HG02588 (cell line): ENCODE data around the gene DR1.
A peak's percentile ranks its signal among the peaks of the same experiment; 100 is the strongest.
"Not testable (repeated sequence)": the region's sequence is repeated elsewhere in the genome, so short reads cannot be mapped to it uniquely, and the experiment has no call there.

Experiments
- ATAC-seq: cut with Tn5 transposase; IDR thresholded peaks from one replicate; pipeline ENCODE4 v1.9.1; 2021; ENCODE audit warnings: mild to moderate bottlenecking, moderate library complexity; ENCODE audit not compliant: unreplicated experiment

DR1 gene

GRCh38 chr1:93339171-93339697 is 6.5 kb upstream of the DR1 start:
- no peak for ATAC-seq

DNA sequence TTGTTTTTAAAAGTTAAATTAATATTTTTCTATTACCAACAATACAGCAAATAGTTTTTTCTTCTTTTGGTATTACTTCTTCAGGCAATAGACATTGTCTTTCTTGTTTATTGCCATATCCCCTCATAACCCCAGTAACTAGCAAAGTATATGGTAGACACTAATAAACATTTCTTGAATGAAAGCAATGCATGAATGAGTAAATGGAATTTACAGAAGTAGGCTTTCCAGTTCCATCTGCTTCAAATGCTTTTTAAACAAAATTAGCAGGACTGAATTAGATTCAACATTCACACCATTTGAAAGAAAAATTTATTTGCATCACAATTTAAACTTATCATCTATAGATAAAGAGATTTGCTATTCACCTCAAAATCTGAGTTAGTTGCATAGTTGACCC is 5.6 kb upstream of the DR1 start:
- ATAC-seq: no peak

GRCh38 chr1:93344484-93344883 is 1.2 kb upstream of the DR1 start:
- no peak for ATAC-seq

DNA sequence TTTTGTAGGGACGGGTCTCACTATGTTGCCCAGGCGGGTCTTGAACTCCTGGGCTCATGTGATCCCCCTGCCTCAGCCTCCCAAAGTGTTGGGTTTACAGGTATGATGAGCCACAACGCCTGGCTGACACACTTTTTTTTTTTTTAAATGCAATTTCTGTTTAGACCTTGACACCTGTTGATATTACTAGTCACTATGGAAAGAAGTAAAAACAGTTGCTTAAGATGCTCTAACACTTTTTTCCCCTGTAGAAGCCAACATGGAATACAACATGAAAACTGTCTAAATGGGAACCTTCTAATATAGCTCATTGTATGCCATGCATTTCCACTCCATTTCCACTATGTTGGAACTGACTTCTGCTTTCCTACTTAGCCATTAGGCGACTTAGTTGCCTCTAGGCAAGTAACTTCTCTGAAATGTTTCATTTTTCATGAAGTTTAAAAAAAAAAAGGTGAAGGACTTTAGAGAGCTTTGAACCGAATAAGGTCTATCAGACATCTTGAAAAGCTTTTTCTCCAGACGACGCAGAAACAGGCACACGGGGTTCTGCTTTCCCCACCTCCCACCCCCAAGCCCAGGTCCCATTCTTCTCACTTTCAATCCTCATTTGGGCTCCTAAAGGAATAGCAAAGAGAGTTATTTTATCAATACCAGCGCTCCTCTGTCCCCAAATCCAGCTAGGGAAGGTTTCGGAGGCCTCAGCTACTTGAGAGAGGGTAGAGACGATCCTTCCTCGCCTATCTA is 648 bp upstream of the DR1 start:
- peak; percentile 1 for ATAC-seq

- peak; percentile 28 for ATAC-seq
These were observed 800 bp downstream of the DR1 start for GRCh38 chr1:93346421-93346993.

GRCh38 chr1:93347334-93347899 is 1.7 kb downstream of the DR1 start:
- no peak for ATAC-seq

GRCh38 chr1:93348104-93348728 is 2.5 kb downstream of the DR1 start:
- ATAC-seq: no peak

DNA sequence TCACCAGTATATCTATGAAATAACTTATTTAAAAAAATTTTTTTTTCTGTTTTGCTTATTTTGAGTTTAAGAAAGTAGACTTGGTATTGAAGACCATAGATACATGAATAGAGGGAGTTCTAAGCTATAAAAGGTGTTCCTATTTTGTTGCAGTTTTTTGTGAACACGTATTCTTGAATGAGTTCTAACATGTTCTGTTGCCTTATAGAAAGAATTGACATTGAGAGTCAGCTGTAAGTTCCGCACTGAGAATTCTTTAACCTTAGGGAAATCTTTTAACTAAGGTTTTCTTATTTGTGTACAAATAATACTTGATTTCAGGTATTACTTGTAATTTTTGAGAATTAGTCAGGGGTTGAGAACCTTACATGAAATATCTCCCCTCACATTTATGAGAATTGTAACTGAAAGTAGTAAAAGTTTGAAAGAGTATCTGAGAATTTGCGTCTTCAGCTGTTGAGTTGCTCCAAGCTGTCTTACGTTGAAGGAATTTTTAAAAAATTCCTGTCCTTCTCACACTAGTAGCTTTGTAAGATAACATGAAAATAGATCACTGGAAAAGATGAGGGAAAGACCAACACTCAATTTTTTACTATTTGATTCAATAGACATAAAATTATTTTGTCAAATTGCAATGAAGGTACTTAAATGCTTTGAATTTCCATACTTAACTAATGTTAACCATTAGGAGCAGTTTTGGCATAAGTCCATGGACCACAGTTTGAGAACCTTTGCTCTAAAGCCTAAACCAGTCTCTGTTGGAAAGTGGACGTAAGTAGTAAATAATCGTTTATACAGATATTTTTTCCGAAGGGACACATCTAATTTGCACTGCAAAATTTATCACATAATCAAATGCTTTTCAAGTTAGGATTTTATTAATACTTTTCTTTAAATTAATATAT is 3.8 kb downstream of the DR1 start:
- no peak for ATAC-seq

DNA sequence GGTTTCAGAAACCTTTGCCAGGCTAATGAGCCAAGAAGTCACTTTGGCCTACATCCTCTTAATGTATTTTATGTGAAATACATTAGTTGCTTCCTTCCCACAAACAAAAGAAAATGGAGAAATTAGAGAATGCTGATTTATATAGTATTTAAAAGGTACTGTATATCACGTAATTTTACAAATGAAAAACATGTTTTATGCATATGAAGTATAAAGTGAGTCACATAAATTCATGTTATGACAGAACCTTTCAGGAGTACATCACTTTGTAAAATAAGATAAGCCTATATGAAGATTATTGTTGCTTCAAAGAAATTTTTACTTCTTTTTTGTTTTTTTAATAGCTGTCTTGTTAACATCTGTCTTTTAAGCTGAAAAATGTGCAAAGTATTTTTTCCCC is 4.6 kb downstream of the DR1 start:
- no peak for ATAC-seq

DNA sequence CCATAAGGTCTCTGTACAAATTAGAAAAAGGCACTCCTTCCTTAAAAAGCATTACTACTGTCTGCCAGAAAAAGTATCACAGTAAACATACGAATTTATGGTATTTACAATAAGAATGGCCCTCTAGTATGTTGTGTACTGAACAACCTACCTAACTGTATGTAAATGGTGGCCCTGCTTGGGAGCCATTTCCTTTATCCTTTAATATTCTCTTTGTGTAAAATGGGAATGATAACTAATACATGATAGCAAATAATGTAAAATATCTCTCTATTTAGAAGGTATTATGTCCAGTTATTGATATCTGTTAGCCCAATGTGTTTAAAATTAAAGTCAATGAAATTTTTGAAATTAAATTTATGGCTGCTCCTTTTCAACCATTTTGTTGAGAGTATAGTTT is 5.2 kb downstream of the DR1 start:
- ATAC-seq: no peak

DNA sequence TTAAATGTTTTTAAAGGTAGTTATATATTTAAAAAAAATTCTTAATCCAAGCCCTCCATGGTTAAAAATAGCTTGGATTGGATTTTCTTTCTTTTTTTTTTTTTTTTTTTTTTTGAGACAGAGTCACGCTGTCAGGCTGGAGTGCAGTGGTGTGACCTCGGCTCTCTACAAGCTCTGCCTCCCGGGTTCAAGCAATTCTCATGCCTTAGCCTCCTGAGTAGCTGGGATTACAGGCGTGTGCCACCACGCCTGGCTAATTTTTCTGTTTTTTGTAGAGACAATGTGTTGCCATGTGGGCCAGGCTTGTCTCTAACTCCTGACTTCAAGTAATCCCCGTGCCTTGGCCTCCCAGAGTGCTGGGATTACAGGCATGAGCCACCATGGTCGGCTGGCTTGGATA is 5.6 kb downstream of the DR1 start:
- ATAC-seq: not testable (repeated sequence)

- no peak for ATAC-seq
These were observed 6.7 kb downstream of the DR1 start for GRCh38 chr1:93352376-93352775.

GRCh38 chr1:93353286-93353685 is 7.6 kb downstream of the DR1 start:
- ATAC-seq: no peak

- no peak for ATAC-seq
These were observed 9.0 kb downstream of the DR1 start for GRCh38 chr1:93354749-93355148.

DNA sequence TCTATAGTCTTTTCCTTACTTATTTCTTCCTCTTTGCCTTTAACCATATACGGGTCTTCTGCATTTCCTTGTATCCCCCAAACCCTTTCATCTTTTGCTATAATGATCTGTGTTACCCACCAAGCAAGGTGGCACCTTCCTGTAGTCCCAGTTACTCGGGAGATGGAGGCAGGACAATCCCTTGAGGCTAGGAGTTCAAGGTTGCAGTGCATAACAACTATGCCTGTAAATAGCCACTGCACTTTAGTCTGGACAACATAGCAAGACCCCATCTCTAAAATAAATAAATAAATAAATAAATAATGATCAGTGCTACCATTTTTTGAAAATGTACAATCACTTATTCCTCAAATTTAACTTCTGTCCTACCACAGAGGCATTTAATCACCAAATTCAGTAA is 11.5 kb downstream of the DR1 start:
- no peak for ATAC-seq

DNA sequence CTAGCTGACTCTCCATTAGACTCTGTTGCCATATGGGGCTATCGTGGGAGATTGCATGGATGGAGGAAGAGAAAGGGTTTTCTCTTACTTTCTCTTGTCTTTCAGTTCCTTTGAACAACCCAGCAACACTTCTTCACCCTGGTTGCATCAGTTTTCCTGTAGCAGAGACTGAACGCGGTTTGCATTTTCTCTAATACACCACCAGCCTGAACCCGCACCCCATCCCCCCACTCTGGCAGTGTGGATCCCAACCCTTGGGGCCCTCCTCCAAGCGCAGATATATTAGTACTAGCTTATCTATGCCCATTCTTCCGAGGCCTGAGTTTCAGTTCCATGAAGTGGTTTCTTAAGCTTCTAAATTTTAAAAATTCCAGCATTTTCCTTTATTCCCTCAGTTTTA is 12.6 kb downstream of the DR1 start:
- no peak for ATAC-seq

- ATAC-seq: no peak
These were observed 14.4 kb downstream of the DR1 start for GRCh38 chr1:93360111-93360510.

DNA sequence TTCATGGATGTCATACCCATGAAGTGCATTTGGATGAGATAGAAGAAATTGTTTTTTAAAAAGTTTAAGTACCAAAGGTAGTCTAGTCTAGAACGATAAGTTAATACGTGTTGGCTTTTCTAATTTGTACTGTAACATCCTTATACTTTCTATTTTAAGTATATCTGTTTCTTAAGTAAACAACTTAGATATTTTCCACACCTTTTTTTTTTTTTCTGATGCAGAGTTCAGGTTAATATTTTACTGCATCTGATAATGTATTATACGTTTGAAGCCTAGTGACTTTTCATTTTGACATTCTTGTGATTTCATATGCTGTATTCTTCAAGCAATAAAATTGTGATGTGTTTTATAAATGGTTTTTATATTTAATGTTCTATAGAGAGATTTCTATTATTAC is 16.5 kb downstream of the DR1 start:
- no peak for ATAC-seq

DNA sequence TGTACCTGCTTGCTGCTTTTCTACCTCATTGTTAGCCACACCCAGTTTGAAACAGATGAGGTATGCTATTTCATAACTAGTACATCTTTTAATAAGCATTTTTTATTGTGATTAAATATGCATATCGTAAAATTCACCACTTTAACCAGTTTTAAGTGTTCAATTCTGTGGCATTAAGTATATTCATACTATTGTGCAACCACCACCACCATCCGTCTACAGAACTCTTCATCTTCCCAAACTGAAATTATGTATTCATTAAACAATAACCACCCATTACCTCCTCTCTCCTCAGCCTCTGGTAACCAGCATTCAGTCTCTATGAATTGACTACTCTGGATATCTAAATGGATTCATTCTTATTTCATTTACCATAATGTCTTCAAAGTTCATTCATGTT is 20.1 kb downstream of the DR1 start:
- no peak for ATAC-seq

DNA sequence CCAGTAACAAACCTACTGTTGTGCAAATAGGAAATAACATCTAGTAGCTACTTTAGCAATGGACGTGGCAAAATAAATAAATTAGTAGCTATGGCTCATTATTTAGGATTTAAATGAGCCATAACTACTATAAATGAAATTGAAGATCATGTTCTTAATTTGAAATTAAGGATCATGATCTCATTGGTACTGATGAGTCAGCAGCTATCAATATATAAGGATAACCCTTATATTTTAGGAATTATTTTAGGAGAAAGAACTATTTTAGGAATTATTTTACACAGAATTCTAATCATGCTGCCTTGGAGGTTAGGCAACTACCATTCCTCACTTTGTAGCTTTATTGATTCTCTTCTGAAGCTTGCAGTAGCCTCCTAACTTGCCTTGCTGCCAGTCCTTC is 24.0 kb downstream of the DR1 start:
- ATAC-seq: no peak
